ENCODE data around the gene ZNF700.

GRCh38 chr19:11880598-11880997 is 44.3 kb upstream of the ZNF700 start:
- TF ChIP-seq CTCF (IDR thresholded peaks at IDR 0.05; ENCODE audit: insufficient read depth, low read length, poor library complexity, severe bottlenecking) (no peak), EZH2phosphoT487 (conservative IDR thresholded peaks at IDR 0.05; ENCODE audit: low read length) (no peak)
